K562 (cell line): ENCODE results near the gene PSD2. TPM values are rescaled to one million over a fixed set of nuclear protein-coding genes. Genes with fewer than 3 reads are reported as not detected.

Source experiments
- HLTF ChIP-seq: fragments of 450-650 bp; IDR thresholded peaks from 2 replicates; pipeline ENCODE4 v1.6.1; 2016
- MAZ ChIP-seq, 2 experiments: fragments of 450-650 bp in 1 of 2; sonication (generic) in 1 of 2; formaldehyde crosslinking; IDR thresholded peaks in 1 of 2; conservative IDR thresholded peaks in 1 of 2; 2 replicates each; pipeline versions ENCODE4 v1.4.0 to v1.5.0; 2020; ENCODE audit warnings: mild to moderate bottlenecking in 1 of 2, missing genetic modification reagents in 1 of 2
- PPARD ChIP-seq: fragments of 250-450 bp; sonication (Bioruptor Pico); IDR thresholded peaks from 2 replicates; pipeline ENCODE4 v1.8.0; 2022; ENCODE audit warnings: inconsistent platforms, mild to moderate bottlenecking, moderate library complexity
- RUNX1 ChIP-seq: sonication (generic); IDR thresholded peaks from 2 replicates; pipeline ENCODE4 v1.6.1; 2016; ENCODE audit warnings: antibody characterized with exemption, low read depth
- ZNF140 ChIP-seq: fragments of 250-450 bp; sonication (Bioruptor Pico); IDR thresholded peaks from 2 replicates; pipeline ENCODE4 v1.8.0; 2021; ENCODE audit warnings: moderate library complexity, mild to moderate bottlenecking, inconsistent platforms
- ZNF830 ChIP-seq: fragments of 250-450 bp; sonication (Bioruptor Pico); IDR thresholded peaks from 2 replicates; pipeline ENCODE4 v1.5.0; 2021; ENCODE audit warnings: mild to moderate bottlenecking
- polyA plus RNA-seq, 8 experiments: library from polyadenylated mRNA; depleted of rRNA in 4 of 8; stranded (reverse) in 5 of 8; unstranded in 3 of 8; fragments of >200 nt; fragmentation: Nextera tagmentation in 2 of 8; fragmentation: Illumina TruSeq in 1 of 8; extraction: Ambion mirVana in 2 of 8; extraction: Trizol in 1 of 8; gene quantifications; 2 replicates each; pipeline versions ENCODE4 v1.2.1 to v1.2.3, GENCODE V29; 2011 to 2014; ENCODE audit warnings: inconsistent platforms in 1 of 8, missing spikeins in 1 of 8
- total RNA-seq, 7 experiments: library from RNA; depleted of rRNA in 6 of 7; stranded (reverse); fragments of >200 nt in 6 of 7; fragmentation: Illumina TruSeq in 2 of 7; extraction: Trizol in 2 of 7; gene quantifications; 2 replicates each; pipeline versions ENCODE4 v1.2.1 to v1.2.3, GENCODE V29; 2011 to 2021; ENCODE audit warnings: low replicate concordance in 1 of 7
- TF ChIP-seq, protein P1 (sequence below), 3 experiments: fragments of 200-800 bp in 1 of 3; fragments of 250-450 bp in 1 of 3; fragments of 450-650 bp in 1 of 3; sonication (Bioruptor Pico) in 1 of 3; sonication (Bioruptor generic) in 1 of 3; formaldehyde crosslinking in 1 of 3; IDR thresholded peaks; 2 replicates each; pipeline versions ENCODE4 v1.6.1 to v1.8.0; 2016 to 2022; ENCODE audit warnings: mild to moderate bottlenecking in 2 of 3, missing genetic modification characterization in 2 of 3, missing compliant biosample characterization in 1 of 3, moderate library complexity in 1 of 3
- TF ChIP-seq, protein P2 (sequence below), 3 experiments: fragments of 200-800 bp in 1 of 3; sonication (Bioruptor generic) in 1 of 3; sonication (generic) in 1 of 3; formaldehyde crosslinking in 1 of 3; IDR thresholded peaks; 2 replicates each; pipeline versions ENCODE4 v1.6.1 to v1.8.0; 2016 to 2022; ENCODE audit warnings: mild to moderate bottlenecking in 2 of 3, missing compliant biosample characterization in 2 of 3, missing genetic modification characterization in 2 of 3, missing genetic modification reagents in 1 of 3
- TF ChIP-seq, protein P3 (sequence below): sonication (generic); formaldehyde crosslinking; IDR thresholded peaks from 2 replicates; pipeline ENCODE4 v1.8.0; 2022; ENCODE audit warnings: mild to moderate bottlenecking, missing genetic modification reagents

Gene PSD2
- total and polyA plus RNA-seq, 9 of the 15 experiments (the other 6 are each of a cell fraction or from before 2014, with no cell fraction given) = 0.01 to 0.09 (median 0.04) TPM; not detected in 4

DNA sequence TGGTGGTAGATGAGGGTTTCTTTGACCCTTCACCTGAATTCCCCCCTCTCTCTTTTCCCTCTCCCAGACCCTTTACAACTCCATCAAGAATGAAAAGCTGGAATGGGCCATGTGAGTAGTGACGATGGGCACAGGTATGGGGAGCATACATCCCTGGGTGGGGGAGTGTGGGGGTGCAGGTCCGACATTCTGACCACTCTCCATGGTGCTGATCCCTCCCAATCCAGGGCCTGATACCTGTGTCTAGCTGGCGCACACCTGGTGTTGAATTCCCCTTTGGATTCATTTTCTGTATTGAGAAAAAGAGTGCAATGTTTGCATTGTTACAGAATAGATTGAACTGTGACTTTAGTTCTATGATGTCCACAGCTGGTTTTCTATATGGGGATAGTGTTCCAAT, 40.0 kb downstream of the PSD2 start (continued):
- TF ChIP-seq, protein P1, sequence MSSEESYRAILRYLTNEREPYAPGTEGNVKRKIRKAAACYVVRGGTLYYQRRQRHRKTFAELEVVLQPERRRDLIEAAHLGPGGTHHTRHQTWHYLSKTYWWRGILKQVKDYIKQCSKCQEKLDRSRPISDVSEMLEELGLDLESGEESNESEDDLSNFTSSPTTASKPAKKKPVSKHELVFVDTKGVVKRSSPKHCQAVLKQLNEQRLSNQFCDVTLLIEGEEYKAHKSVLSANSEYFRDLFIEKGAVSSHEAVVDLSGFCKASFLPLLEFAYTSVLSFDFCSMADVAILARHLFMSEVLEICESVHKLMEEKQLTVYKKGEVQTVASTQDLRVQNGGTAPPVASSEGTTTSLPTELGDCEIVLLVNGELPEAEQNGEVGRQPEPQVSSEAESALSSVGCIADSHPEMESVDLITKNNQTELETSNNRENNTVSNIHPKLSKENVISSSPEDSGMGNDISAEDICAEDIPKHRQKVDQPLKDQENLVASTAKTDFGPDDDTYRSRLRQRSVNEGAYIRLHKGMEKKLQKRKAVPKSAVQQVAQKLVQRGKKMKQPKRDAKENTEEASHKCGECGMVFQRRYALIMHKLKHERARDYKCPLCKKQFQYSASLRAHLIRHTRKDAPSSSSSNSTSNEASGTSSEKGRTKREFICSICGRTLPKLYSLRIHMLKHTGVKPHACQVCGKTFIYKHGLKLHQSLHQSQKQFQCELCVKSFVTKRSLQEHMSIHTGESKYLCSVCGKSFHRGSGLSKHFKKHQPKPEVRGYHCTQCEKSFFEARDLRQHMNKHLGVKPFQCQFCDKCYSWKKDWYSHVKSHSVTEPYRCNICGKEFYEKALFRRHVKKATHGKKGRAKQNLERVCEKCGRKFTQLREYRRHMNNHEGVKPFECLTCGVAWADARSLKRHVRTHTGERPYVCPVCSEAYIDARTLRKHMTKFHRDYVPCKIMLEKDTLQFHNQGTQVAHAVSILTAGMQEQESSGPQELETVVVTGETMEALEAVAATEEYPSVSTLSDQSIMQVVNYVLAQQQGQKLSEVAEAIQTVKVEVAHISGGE (CRISPR knock-in tag; IDR thresholded peaks at IDR 0.05) = no peak
- TF ChIP-seq, protein P2, sequence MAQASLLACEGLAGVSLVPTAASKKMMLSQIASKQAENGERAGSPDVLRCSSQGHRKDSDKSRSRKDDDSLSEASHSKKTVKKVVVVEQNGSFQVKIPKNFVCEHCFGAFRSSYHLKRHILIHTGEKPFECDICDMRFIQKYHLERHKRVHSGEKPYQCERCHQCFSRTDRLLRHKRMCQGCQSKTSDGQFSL (CRISPR knock-in tag; IDR thresholded peaks at IDR 0.05) = peak; percentile 89
- TF ChIP-seq, protein P2 (tag; IDR thresholded peaks at IDR 0.05) = peak in 1 of 2 experiments; percentile 54; a peak in 1 of 4 replicates
- no peak for TF ChIP-seq PPARD (CRISPR knock-in tag)
- no peak for TF ChIP-seq HLTF
- TF ChIP-seq, protein P3, sequence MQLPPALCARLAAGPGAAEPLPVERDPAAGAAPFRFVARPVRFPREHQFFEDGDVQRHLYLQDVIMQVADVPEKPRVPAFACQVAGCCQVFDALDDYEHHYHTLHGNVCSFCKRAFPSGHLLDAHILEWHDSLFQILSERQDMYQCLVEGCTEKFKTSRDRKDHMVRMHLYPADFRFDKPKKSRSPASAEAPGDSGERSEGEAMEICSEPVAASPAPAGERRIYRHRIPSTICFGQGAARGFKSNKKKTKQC (CRISPR knock-in tag) = no peak
- no peak for TF ChIP-seq ZNF140 (CRISPR knock-in tag)
- no peak for TF ChIP-seq ZNF830 (CRISPR knock-in tag)
- TF ChIP-seq MAZ (CRISPR knock-in tag; conservative IDR thresholded peaks at IDR 0.05 in 1 of 2, IDR thresholded peaks at IDR 0.05 in 1 of 2) = no peak
- no peak for TF ChIP-seq RUNX1
